ENCODE measurements around the gene ACTR3. TPM values are rescaled to one million over a fixed set of nuclear protein-coding genes. Genes with fewer than 3 reads are reported as not detected.
A peak's percentile ranks its signal among the peaks of the same experiment; 100 is the strongest.

Gene ACTR3
- total RNA-seq, 2 donors from 2014 or later = 466 to 661 TPM

DNA sequence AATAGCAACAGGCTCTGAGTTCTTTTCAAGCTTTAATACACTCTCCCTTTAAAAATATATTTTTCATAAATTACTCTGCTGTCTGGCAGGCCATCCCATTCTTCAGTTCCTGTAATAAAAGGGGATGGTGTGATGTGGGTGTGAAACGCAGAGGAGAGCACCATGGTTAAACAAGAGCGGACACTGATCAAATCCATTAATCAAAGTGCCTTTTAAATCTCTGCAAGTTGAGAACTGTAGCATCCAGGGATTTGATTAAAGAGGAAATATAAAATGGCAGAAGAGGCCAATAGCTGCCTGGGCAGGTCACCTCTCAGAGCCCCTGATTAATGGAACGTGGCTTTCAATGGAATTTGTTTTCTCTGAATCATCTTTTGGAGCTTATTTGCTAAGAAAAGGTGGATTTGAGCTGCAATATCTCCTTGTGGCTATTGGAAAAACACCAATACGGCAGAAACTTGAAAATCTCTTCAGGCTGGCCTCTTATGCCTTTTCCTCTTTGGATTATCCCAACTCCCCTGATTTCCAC is 96.9 kb downstream of the ACTR3 start:
- H3K27ac Mint-ChIP-seq = no peak overlapping the region
- peaks cover 0 to 6% of the 10 kb centered on the region in 2 donors for H3K4me1 Mint-ChIP-seq (ENCODE audit: low read depth in 2 of 2)
- ATAC-seq (no peak), DNase-seq (ENCODE audit: low spot score) (no peak)
- H3K36me3 Mint-ChIP-seq = peaks cover 4% of the 10 kb centered on the region
- H3K4me3 Mint-ChIP-seq = no peak overlapping the region
- peaks cover 0 to 8% of the 10 kb centered on the region in 2 donors for H3K27me3 Mint-ChIP-seq
- no peaks in the 10 kb centered on the region for H3K9me3 Mint-ChIP-seq

DNA sequence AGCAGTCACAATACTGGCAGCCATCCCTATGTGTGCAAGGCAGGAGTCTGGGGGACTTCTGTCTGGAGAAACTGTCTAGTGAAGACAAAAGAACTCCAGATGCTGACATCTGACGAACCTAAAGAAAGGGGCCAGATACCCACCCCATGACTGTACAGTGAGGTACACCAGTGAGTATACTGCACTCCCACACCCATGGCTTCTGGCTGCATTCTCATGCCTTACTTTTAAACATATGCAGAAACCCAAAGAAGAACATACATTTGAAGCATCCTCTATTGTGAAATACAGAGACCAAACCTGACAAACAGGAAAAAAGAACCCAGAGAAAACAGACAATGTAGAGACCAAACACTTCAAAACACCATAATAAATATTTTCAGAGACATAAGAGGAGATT is 102.2 kb downstream of the ACTR3 start:
- ATAC-seq = no peak
- H3K4me1 Mint-ChIP-seq (ENCODE audit: low read depth in 2 of 2) = peaks cover 0 to 10% of the 10 kb centered on the region in 2 donors
- peaks cover 0 to 8% of the 10 kb centered on the region in 2 donors for H3K27me3 Mint-ChIP-seq
- H3K27ac Mint-ChIP-seq = no peak overlapping the region
- H3K9me3 Mint-ChIP-seq = no peaks in the 10 kb centered on the region
- no peak overlapping the region for H3K4me3 Mint-ChIP-seq
- peaks cover 4% of the 10 kb centered on the region for H3K36me3 Mint-ChIP-seq
- no peak for DNase-seq (ENCODE audit: low spot score)

DNA sequence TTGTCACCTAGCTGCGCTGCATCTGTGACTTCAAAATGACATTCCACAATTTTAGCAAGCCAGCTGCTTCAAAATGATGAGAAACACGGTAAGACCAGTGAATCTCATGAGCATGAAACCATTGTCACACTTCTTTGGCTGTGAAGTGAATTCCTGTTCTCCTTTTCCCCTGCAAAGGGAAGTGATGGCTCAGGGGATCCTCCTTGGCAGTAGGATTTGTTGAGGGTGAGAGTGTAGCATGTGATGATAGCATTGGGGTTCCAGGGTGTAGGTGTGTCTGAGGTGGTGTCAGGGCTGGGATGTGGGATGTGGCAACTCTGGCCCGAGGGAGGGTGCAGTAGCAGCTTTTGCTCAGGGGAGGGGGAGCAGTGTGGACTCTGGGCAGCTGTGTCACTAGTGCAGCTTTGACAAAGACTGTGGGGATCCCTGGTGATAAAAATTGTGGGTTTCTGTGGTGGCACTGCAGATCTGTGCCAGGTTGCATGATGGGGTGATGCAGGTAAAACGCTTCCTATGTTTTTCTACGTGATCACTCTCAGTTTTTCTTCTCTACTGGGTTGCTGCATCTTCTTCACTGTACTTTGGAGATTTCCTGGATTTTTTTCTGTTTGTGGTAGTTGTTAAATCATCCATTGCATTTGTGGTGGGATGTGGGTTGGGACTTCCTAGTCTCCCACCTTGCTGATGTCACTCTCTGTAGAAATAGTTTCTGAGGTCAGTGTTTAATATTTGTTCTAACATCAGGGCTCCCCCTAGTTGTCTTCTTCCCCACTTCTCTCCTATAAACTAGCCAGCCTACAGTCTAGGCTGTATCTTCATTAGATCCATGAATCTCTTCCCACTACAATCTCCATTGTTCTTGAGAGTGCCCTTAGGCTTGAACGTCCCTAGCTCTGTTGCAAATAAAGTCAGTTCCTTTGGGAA is 107.0 kb downstream of the ACTR3 start:
- ATAC-seq = peak; percentile 43 to 56
- Mint-ChIP-seq H3K9me3 (no peaks in the 10 kb centered on the region), H3K4me3 (no peak overlapping the region), H3K27ac (no peak overlapping the region), H3K36me3 (no peaks in the 10 kb centered on the region), H3K4me1 (ENCODE audit: low read depth in 2 of 2) (peaks cover 0 to 7% of the 10 kb centered on the region in 2 donors), H3K27me3 (peaks cover 0 to 7% of the 10 kb centered on the region in 2 donors)
- no peak for DNase-seq (ENCODE audit: low spot score)

DNA sequence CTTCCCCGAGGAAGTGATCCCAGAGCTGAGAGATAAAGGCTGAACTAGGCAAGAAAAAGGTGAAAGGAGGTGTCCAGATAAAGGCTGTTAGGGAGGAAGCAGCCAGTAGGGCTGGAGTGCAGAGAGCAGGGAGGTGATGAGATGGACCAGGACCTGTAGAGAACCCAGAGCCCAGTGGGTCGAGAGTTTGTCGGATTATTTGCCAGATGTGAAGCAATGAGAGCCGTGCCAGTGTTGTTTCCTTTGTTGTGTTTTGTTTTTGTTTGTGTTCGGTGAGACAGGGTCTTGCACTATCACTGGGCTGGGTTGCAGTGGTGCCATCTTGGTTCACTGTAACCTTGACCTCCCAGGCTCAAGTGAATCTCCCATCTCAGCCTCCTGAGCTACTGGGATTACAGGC is 111.3 kb downstream of the ACTR3 start:
- no peak overlapping the region for H3K4me3 Mint-ChIP-seq
- no peaks in the 10 kb centered on the region for H3K36me3 Mint-ChIP-seq
- H3K27me3 Mint-ChIP-seq = peaks cover 0 to 7% of the 10 kb centered on the region in 2 donors
- peaks cover 0 to 7% of the 10 kb centered on the region in 2 donors for H3K4me1 Mint-ChIP-seq (ENCODE audit: low read depth in 2 of 2)
- no peaks in the 10 kb centered on the region for H3K9me3 Mint-ChIP-seq
- no peak overlapping the region for H3K27ac Mint-ChIP-seq
- DNase-seq (ENCODE audit: low spot score) (no peak), ATAC-seq (no peak)

DNA sequence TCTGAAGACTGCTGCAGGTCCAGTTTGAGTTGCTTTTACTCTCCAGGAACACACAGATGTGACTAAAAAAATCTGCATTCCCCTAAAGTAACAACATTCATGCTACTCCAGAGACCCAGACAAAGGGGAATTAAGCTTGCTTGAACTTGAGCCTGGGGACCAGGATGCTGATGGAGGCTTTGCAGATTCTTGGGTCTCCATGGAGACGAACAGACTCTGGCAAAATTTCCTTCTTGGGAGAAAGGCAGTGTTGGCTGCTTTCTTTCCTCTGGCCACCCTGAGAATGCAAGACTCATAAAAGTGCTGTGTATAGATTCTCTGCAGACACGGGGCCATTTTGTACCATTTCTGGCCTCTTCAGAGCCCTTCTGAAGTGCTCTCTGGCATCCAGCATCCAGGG is 112.0 kb downstream of the ACTR3 start:
- DNase-seq (ENCODE audit: low spot score) = no peak
- H3K4me1 Mint-ChIP-seq (ENCODE audit: low read depth in 2 of 2) = peaks cover 0 to 4% of the 10 kb centered on the region in 2 donors
- peaks cover 0 to 7% of the 10 kb centered on the region in 2 donors for H3K27me3 Mint-ChIP-seq
- H3K36me3 Mint-ChIP-seq = no peaks in the 10 kb centered on the region
- H3K27ac Mint-ChIP-seq = no peak overlapping the region
- H3K9me3 Mint-ChIP-seq = no peaks in the 10 kb centered on the region
- ATAC-seq = no peak
- no peak overlapping the region for H3K4me3 Mint-ChIP-seq

DNA sequence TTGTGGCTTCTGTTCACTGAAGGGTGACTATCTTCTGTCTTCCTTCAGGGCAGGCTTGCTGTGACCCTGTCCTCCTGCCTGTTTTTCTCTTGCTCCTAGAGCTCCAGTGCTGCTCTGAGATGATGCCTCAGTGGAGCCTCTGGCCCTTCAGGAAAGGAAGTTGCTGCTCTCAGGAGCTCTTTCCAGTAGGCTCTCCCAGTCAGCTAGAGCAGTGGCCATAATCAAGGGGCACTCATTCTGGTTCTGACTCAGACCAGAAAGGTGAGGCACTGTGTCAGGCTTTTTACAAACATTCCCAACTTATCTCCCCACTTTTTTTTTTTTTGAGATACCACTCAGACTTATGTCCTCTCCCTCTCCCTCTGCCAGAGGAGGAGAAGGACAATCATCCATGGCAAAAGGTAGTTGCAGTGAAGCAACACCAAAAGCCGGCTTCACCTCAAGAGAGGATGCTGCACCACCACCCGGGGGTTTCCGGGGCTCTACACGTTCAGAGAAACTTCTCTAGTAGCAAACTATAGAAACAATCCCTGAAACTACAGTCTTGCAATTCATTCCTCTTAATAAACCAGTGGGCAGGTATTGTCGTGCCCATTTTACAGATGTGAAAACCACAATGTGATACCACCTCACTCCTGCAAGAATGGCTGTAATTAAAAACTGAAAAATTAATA is 115.4 kb downstream of the ACTR3 start:
- Mint-ChIP-seq H3K27me3 (peaks cover 0 to 16% of the 10 kb centered on the region in 2 donors), H3K36me3 (no peaks in the 10 kb centered on the region), H3K9me3 (no peaks in the 10 kb centered on the region), H3K27ac (no peak overlapping the region), H3K4me1 (ENCODE audit: low read depth in 2 of 2) (no peaks in the 10 kb centered on the region), H3K4me3 (no peak overlapping the region)
- DNase-seq (ENCODE audit: low spot score) = no peak
- ATAC-seq = no peak

DNA sequence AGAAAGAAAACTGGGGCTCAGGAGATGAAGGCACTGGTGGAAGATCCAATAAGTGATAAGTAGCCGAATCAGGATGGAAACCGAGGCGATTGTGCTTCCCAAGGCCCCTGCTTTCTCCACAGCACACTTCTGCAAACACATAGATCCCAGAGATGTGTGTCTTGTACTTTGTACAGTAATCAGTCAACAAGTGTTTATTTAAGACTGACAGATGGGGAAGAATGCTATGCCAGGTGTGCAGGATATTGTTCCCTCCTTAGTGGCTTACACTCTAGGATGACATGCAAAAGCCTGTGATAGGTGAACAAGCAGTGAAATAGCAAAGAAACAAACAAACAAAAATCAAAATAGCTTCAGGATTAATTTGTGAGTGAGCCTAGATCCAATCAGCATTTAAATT is 116.6 kb downstream of the ACTR3 start:
- Mint-ChIP-seq H3K36me3 (no peaks in the 10 kb centered on the region), H3K27me3 (peaks cover 0 to 16% of the 10 kb centered on the region in 2 donors), H3K4me1 (ENCODE audit: low read depth in 2 of 2) (no peaks in the 10 kb centered on the region), H3K27ac (no peak overlapping the region), H3K9me3 (no peaks in the 10 kb centered on the region), H3K4me3 (no peak overlapping the region)
- ATAC-seq (no peak), DNase-seq (ENCODE audit: low spot score) (no peak)

DNA sequence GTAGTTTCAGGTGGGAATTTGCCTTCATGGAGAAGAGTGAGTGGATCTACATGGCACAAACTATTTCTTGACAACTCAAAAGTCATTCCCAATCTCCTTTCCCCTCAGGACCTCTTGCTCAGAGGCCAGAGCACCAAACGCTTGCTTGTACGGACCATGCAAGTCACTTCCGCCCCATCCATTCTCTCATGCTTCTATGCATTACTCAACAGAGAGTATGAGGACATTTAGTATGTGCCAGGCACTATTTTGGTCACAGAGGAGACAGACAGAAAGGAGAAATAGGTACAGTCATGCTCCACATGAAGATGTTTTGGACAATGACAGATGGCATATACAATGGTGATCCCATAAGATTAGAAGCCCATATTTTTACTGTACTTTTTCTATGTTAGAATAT is 117.5 kb downstream of the ACTR3 start:
- ATAC-seq (no peak), DNase-seq (ENCODE audit: low spot score) (no peak)
- Mint-ChIP-seq H3K4me1 (ENCODE audit: low read depth in 2 of 2) (no peaks in the 10 kb centered on the region), H3K36me3 (no peaks in the 10 kb centered on the region), H3K27me3 (peaks cover 2 to 16% of the 10 kb centered on the region in 2 donors), H3K4me3 (no peak overlapping the region), H3K9me3 (no peaks in the 10 kb centered on the region), H3K27ac (no peak overlapping the region)

DNA sequence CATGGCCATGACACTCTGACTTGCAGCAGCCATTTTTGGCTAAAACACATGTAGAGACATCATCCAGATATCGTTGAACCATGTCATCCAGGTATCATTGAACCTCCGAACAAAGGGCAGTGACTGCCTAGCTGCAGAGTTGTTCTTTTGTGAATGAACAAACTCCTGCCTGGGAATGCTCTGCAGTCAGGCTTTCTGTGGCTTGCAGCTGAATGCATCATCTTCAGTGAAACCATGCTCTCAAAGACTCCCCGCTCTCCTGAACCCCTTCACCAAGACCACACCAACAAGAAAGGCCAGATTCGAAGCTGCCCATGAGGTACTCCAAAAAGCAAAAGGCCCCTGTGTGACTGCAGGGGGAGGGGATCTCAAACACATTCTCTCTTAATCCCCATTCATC is 118.8 kb downstream of the ACTR3 start:
- Mint-ChIP-seq H3K27ac (no peak overlapping the region), H3K36me3 (no peaks in the 10 kb centered on the region), H3K9me3 (no peaks in the 10 kb centered on the region), H3K4me3 (no peak overlapping the region), H3K27me3 (peaks cover 3 to 16% of the 10 kb centered on the region in 2 donors), H3K4me1 (ENCODE audit: low read depth in 2 of 2) (no peaks in the 10 kb centered on the region)
- ATAC-seq (no peak), DNase-seq (ENCODE audit: low spot score) (no peak)

DNA sequence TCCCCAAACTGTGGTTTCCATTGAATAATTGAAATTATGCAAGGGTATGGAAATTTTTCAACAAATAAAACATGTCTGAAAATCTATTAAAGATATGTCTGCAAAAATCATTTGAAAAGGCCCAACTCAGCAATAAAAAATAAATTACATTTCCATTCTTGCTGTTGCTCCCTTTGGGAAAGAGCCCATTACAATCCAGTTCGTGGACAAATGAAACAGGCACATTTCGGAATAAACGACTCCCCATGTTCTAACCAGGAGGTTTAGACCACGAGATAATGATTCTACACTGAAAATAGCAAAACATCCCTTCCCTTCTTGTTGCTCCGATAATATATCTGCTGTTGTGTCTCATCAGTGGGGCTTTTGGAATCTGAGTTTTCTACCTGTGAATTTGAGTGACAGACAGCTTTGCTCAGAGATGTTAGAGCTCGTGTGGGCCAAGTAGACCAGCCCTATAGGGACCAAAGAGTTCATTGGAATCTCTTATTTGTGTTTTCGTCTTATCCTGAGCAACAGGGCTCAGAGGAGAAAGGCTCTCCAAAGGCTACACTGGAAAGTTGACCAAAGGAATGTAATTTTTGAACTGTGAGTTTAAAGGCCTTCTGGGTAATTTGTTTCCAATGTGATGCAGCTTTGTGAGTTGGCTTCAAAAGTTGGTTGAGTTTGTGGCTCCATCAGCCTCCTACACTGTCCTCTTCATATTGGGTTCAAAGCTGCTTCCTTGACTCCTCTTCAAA is 119.5 kb downstream of the ACTR3 start:
- no peak overlapping the region for H3K27ac Mint-ChIP-seq
- peaks cover 3 to 16% of the 10 kb centered on the region in 2 donors for H3K27me3 Mint-ChIP-seq
- no peaks in the 10 kb centered on the region for H3K36me3 Mint-ChIP-seq
- DNase-seq (ENCODE audit: low spot score) (no peak), ATAC-seq (no peak)
- H3K9me3 Mint-ChIP-seq = no peaks in the 10 kb centered on the region
- no peaks in the 10 kb centered on the region for H3K4me1 Mint-ChIP-seq (ENCODE audit: low read depth in 2 of 2)
- no peak overlapping the region for H3K4me3 Mint-ChIP-seq

DNA sequence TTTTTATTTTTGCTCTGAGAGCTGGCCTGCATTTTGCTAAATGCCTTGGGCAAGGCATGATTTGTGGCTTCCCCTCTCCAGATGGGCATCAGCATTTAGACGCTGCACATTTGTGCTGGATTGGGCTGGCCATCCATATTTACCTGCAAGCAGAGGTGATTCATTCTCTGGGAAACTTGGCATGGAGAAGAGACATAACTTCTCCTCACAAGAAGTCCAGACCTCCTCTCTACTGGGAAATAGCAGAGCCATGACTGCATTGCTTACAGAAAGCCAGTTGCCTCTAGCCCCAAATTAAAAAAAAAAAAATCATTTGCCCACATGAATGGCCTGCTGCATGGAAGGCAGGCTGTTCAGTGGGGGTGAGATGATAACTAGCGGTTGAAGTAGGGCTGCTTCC is 120.1 kb downstream of the ACTR3 start:
- Mint-ChIP-seq H3K36me3 (no peaks in the 10 kb centered on the region), H3K9me3 (no peaks in the 10 kb centered on the region), H3K27me3 (peaks cover 5 to 16% of the 10 kb centered on the region in 2 donors), H3K4me3 (no peak overlapping the region), H3K27ac (no peak overlapping the region), H3K4me1 (ENCODE audit: low read depth in 2 of 2) (no peaks in the 10 kb centered on the region)
- DNase-seq (ENCODE audit: low spot score) = no peak
- no peak for ATAC-seq

DNA sequence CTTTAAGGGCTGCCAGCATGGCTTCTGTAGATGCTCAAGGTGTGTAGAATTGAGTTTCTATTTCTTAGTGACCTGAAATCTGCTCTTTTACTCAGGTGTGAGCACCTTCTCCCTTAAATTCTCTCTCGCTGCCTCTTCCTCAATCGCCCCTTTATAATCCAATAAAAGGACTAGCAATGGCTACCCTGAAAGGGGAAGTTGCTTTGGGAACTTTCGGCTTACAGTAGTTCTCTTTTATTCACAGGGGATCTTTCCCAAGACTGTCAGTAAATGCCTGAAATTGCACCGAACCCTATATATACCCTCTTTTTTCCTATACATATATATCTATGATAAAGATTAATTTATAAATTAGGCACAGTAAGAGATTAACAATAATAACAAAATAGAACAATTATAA is 121.8 kb downstream of the ACTR3 start:
- Mint-ChIP-seq H3K36me3 (peaks cover 4% of the 10 kb centered on the region), H3K4me1 (ENCODE audit: low read depth in 2 of 2) (no peaks in the 10 kb centered on the region), H3K9me3 (no peaks in the 10 kb centered on the region), H3K4me3 (no peak overlapping the region), H3K27me3 (peaks cover 13 to 26% of the 10 kb centered on the region in 2 donors), H3K27ac (no peak overlapping the region)
- no peak for ATAC-seq
- DNase-seq (ENCODE audit: low spot score) = no peak

Measured in natural killer cell treated with Interleukin-12 subunit alpha and Interleukin-12 subunit beta and Interleukin-15 and Interleukin-18, amount 100 ng/mL, for 72 hours (primary cell).